HG03064 (cell line): ENCODE measurements around the gene GRB14.
"Not testable (repeated sequence)": the region's sequence is repeated elsewhere in the genome, so short reads cannot be mapped to it uniquely, and the experiment has no call there.

Experiments
- ATAC-seq: cut with Tn5 transposase; IDR thresholded peaks from one replicate; pipeline ENCODE4 v1.9.1; 2021; ENCODE audit warnings: low read depth; ENCODE audit not compliant: unreplicated experiment

Gene GRB14

GRCh38 chr2:164504253-164504652 is 117.0 kb downstream of the GRB14 start:
- no peak for ATAC-seq

GRCh38 chr2:164498836-164499235 is 122.4 kb downstream of the GRB14 start:
- no peak for ATAC-seq

GRCh38 chr2:164496881-164497280 is 124.4 kb downstream of the GRB14 start:
- no peak for ATAC-seq

- no peak for ATAC-seq
Measured at GRCh38 chr2:164496421-164496820, 124.9 kb downstream of the GRB14 start.

GRCh38 chr2:164495491-164496223 is 125.6 kb downstream of the GRB14 start:
- ATAC-seq, result no peak

GRCh38 chr2:164485541-164485940 is 135.7 kb downstream of the GRB14 start:
- ATAC-seq, result no peak

- ATAC-seq, result no peak
Measured at GRCh38 chr2:164479460-164479859, 141.8 kb downstream of the GRB14 start.

GRCh38 chr2:164478205-164478604 is 143.1 kb downstream of the GRB14 start:
- no peak for ATAC-seq

GRCh38 chr2:164474873-164475272 is 146.4 kb downstream of the GRB14 start:
- ATAC-seq, result no peak

GRCh38 chr2:164473021-164473420 is 148.3 kb downstream of the GRB14 start:
- no peak for ATAC-seq

GRCh38 chr2:164465047-164465446 is 156.2 kb downstream of the GRB14 start:
- ATAC-seq, result not testable (repeated sequence)

- ATAC-seq, result no peak
Measured at GRCh38 chr2:164464376-164464775, 156.9 kb downstream of the GRB14 start.

GRCh38 chr2:164458792-164459191 is 162.5 kb downstream of the GRB14 start:
- ATAC-seq, result no peak

GRCh38 chr2:164457271-164457670 is 164.0 kb downstream of the GRB14 start:
- no peak for ATAC-seq

GRCh38 chr2:164456619-164457018 is 164.7 kb downstream of the GRB14 start:
- no peak for ATAC-seq

- ATAC-seq, result no peak
Measured at GRCh38 chr2:164453656-164454305, 167.5 kb downstream of the GRB14 start.

- ATAC-seq, result no peak
Measured at GRCh38 chr2:164450278-164450677, 171.0 kb downstream of the GRB14 start.

- no peak for ATAC-seq
Measured at GRCh38 chr2:164449706-164450105, 171.6 kb downstream of the GRB14 start.

- no peak for ATAC-seq
Measured at GRCh38 chr2:164447660-164448059, 173.6 kb downstream of the GRB14 start.
